SK-N-SH treated with all-trans-retinoic acid at 6 μM for 48 hours (cell line): Measurements from ENCODE around the gene ACBD7.

ENCODE experiments used
- ATAC-seq: fragments of 200-7000 bp; cut with Tn5 transposase; 3 replicates; pipeline ENCODE4 v1.9.1; 2020; ENCODE audit warnings: mild to moderate bottlenecking, moderate library complexity
- ARNTL ChIP-seq: fragments of 450-650 bp; formaldehyde crosslinking; IDR thresholded peaks from 2 replicates; pipeline ENCODE4 v1.5.0; 2020; ENCODE audit warnings: low read depth, mild to moderate bottlenecking, moderate library complexity, borderline replicate concordance
- BACH2 ChIP-seq: fragments of 250-450 bp; sonication (Bioruptor Pico); IDR thresholded peaks from 2 replicates; pipeline ENCODE4 v1.9.0; 2021; ENCODE audit warnings: mild to moderate bottlenecking, borderline replicate concordance
- CREB5 ChIP-seq: fragments of 250-450 bp; sonication (Bioruptor Pico); IDR thresholded peaks from 2 replicates; pipeline ENCODE4 v1.5.1; 2020; ENCODE audit warnings: low read depth, mild to moderate bottlenecking, moderate library complexity
- CSDC2 ChIP-seq: fragments of 250-450 bp; sonication (Bioruptor Pico); IDR thresholded peaks from 2 replicates; pipeline ENCODE4 v1.5.0; 2020; ENCODE audit warnings: mild to moderate bottlenecking, moderate library complexity
- CSRNP3 ChIP-seq: fragments of 250-450 bp; sonication (Bioruptor Pico); IDR thresholded peaks from 2 replicates; pipeline ENCODE4 v1.5.1; 2021; ENCODE audit warnings: mild to moderate bottlenecking, moderate library complexity
- ESRRG ChIP-seq: fragments of 250-450 bp; sonication (Bioruptor Pico); IDR thresholded peaks from 2 replicates; pipeline ENCODE4 v1.6.1; 2021; ENCODE audit warnings: mild to moderate bottlenecking
- GLIS3 ChIP-seq: fragments of 250-450 bp; sonication (Bioruptor Pico); IDR thresholded peaks from 2 replicates; pipeline ENCODE4 v1.5.0; 2020; ENCODE audit warnings: mild to moderate bottlenecking, moderate library complexity
- ISL1 ChIP-seq: fragments of 250-450 bp; sonication (Bioruptor Pico); IDR thresholded peaks from 2 replicates; pipeline ENCODE4 v2.1.2; 2022; ENCODE audit warnings: mild to moderate bottlenecking, moderate library complexity
- OSR1 ChIP-seq: fragments of 250-450 bp; sonication (Bioruptor Pico); IDR thresholded peaks from 2 replicates; pipeline ENCODE4 v1.8.0; 2022; ENCODE audit warnings: moderate library complexity, mild to moderate bottlenecking, inconsistent platforms
- PATZ1 ChIP-seq: fragments of 250-450 bp; sonication (Bioruptor Pico); IDR thresholded peaks from 2 replicates; pipeline ENCODE4 v1.8.0; 2020; ENCODE audit warnings: mild to moderate bottlenecking, moderate library complexity, borderline replicate concordance
- POU6F1 ChIP-seq: fragments of 250-450 bp; sonication (Bioruptor Pico); IDR thresholded peaks from 2 replicates; pipeline ENCODE4 v1.8.0; 2021; ENCODE audit warnings: low read depth, mild to moderate bottlenecking, moderate library complexity, borderline replicate concordance
- PPARA ChIP-seq: fragments of 250-450 bp; sonication (Bioruptor Pico); IDR thresholded peaks from 2 replicates; pipeline ENCODE4 v1.5.0; 2020; ENCODE audit warnings: mild to moderate bottlenecking, borderline replicate concordance
- SNAI2 ChIP-seq: fragments of 250-450 bp; sonication (Bioruptor Pico); IDR thresholded peaks from 2 replicates; pipeline ENCODE4 v1.5.0; 2020; ENCODE audit warnings: mild to moderate bottlenecking, moderate library complexity
- TOX ChIP-seq: fragments of 250-450 bp; sonication (Bioruptor Pico); IDR thresholded peaks from 2 replicates; pipeline ENCODE4 v1.8.0; 2021; ENCODE audit warnings: mild to moderate bottlenecking, moderate library complexity, borderline replicate concordance
- TSHZ2 ChIP-seq: fragments of 250-450 bp; sonication (Bioruptor Pico); IDR thresholded peaks from 2 replicates; pipeline ENCODE4 v1.5.0; 2020; ENCODE audit warnings: mild to moderate bottlenecking, moderate library complexity
- ZFP3 ChIP-seq: fragments of 250-450 bp; sonication (Bioruptor Pico); IDR thresholded peaks from 2 replicates; pipeline ENCODE4 v1.5.0; 2020; ENCODE audit warnings: mild to moderate bottlenecking, moderate library complexity
- ZFP30 ChIP-seq: fragments of 450-650 bp; formaldehyde crosslinking; IDR thresholded peaks from 2 replicates; pipeline ENCODE4 v1.5.0; 2022; ENCODE audit warnings: mild to moderate bottlenecking, moderate library complexity
- ZNF70 ChIP-seq: fragments of 450-650 bp; formaldehyde crosslinking; IDR thresholded peaks from 2 replicates; pipeline ENCODE4 v1.5.0; 2020; ENCODE audit warnings: mild to moderate bottlenecking, moderate library complexity
- ZNF8 ChIP-seq: fragments of 450-650 bp; formaldehyde crosslinking; IDR thresholded peaks from 2 replicates; pipeline ENCODE4 v1.5.0; 2020; ENCODE audit warnings: mild to moderate bottlenecking, moderate library complexity

The ACBD7 gene

GRCh38 chr10:15053061-15053460 is 35.5 kb downstream of the ACBD7 start:
- no peak for ATAC-seq
- TF ChIP-seq CREB5 (CRISPR knock-in tag) (no peak), ARNTL (no peak), TSHZ2 (CRISPR knock-in tag) (no peak), CSDC2 (CRISPR knock-in tag) (no peak), SNAI2 (CRISPR knock-in tag) (no peak), ISL1 (no peak), CSRNP3 (CRISPR knock-in tag) (no peak), ZNF8 (CRISPR knock-in tag) (no peak), ZFP30 (no peak), PPARA (CRISPR knock-in tag) (no peak), BACH2 (no peak), PATZ1 (CRISPR knock-in tag) (no peak), ZNF70 (CRISPR knock-in tag) (no peak), GLIS3 (CRISPR knock-in tag) (no peak), ZFP3 (no peak), OSR1 (CRISPR knock-in tag) (no peak)

- no peak for ATAC-seq
- TF ChIP-seq ZNF8 (CRISPR knock-in tag): no peak
- TF ChIP-seq CSRNP3 (CRISPR knock-in tag): no peak
- TF ChIP-seq ZFP3: no peak
- TF ChIP-seq ZFP30: no peak
- no peak for TF ChIP-seq POU6F1
- TF ChIP-seq PATZ1 (CRISPR knock-in tag): no peak
- no peak for TF ChIP-seq TOX
- TF ChIP-seq ESRRG (CRISPR knock-in tag): no peak
- TF ChIP-seq CREB5 (CRISPR knock-in tag): no peak
- no peak for TF ChIP-seq ARNTL
- no peak for TF ChIP-seq CSDC2 (CRISPR knock-in tag)
- no peak for TF ChIP-seq TSHZ2 (CRISPR knock-in tag)
- TF ChIP-seq PPARA (CRISPR knock-in tag): no peak
- no peak for TF ChIP-seq SNAI2 (CRISPR knock-in tag)
- no peak for TF ChIP-seq BACH2
Measured at GRCh38 chr10:15052121-15052520, 36.5 kb downstream of the ACBD7 start.
